HG02884 (cell line): Measurements from ENCODE around the gene CFTR.
"Not testable (repeated sequence)": the region's sequence is repeated elsewhere in the genome, so short reads cannot be mapped to it uniquely, and the experiment has no call there.

Source experiments
- ATAC-seq: cut with Tn5 transposase; IDR thresholded peaks from one replicate; pipeline ENCODE4 v1.9.1; 2021; ENCODE audit warnings: mild to moderate bottlenecking, moderate library complexity; ENCODE audit not compliant: unreplicated experiment

The CFTR gene

DNA sequence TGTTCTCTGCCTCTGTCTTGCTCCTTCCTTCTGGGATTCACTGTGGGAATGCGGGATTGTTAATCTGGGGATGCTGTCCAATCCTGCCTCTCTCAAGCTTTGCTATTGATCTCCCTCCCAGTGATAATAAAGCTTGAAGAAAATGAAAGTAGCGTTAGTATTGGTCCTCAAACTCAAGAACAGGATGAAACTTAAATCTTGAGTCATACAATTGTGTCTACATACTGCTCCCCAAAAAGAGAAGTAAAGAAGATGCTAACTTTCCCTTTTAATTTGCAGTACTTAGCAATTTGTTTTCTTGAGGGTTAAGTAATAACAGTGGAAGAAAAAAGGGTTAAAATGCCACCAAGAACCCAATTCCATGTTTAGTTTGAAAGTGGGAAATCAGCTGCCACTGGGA lies 13.6 kb downstream of the CFTR start:
- no peak for ATAC-seq

- ATAC-seq = no peak
These were observed 15.5 kb downstream of the CFTR start for GRCh38 chr7:117495308-117495707.

GRCh38 chr7:117502331-117502730 lies 22.5 kb downstream of the CFTR start:
- no peak for ATAC-seq

GRCh38 chr7:117505238-117505637 lies 25.4 kb downstream of the CFTR start:
- no peak for ATAC-seq

- ATAC-seq = no peak
These were observed 28.9 kb downstream of the CFTR start for GRCh38 chr7:117508676-117509075.

- not testable (repeated sequence) for ATAC-seq
These were observed 37.4 kb downstream of the CFTR start for GRCh38 chr7:117517194-117517593.

DNA sequence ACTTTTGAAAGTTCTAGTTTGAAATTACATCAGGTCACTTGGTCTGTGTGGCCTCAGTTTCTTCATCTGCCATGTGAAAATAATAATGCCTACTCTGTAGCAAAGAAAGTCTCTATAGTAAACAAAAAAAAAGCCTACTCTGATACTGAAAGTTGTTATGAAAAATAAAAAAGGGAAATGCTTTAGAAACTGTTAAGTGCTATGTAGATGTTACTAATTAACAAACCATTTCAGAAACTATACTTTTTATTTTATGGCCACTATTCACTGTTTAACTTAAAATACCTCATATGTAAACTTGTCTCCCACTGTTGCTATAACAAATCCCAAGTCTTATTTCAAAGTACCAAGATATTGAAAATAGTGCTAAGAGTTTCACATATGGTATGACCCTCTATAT lies 50.6 kb downstream of the CFTR start:
- ATAC-seq = no peak

DNA sequence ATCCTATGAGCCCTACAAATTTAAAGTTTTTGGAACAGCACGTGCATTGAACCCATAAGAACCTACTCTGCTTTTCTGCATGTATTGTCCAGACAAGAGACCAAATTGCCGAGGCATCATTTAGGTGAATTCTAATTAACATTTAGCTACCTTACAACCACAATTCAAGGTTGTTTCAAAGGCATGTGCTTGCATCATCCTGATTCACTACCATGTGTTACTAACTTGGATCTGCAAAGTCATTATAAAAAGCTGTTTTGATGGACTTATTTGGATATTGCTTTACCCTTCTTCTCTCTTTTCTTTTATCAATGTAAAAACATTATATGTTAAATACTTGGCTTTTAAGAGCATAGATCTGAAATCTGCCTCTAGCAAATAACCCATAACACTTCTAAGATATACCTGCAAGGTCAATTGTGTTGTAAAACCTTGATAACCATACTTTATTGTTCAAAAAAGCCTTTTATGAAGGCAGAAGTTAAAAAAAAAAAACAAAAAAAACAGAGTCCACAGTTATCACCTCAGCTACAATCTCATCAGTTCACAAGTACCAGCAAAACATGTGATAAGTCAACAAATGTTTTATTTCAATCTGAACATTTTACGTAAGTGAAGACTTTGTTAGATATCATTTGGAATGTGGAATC lies 51.9 kb downstream of the CFTR start:
- ATAC-seq = no peak

DNA sequence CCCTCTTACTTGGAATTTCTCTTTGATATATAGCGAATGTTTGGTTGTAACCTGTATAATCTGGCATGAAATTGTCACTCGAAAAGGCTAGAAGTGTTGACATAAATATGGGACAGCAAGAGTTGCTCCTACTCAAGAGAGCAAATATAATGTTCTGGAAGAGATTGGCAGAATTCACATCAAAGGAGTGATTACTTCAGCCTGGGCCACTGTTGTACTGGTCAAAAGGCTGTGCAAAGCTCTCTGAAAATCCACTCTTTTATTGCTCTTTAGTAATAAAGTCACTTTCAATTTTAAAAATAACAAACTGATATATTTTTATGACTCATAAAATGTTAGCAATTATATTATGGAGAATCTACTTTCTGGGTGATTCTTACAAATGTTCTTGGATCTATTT lies 58.2 kb downstream of the CFTR start:
- no peak for ATAC-seq

DNA sequence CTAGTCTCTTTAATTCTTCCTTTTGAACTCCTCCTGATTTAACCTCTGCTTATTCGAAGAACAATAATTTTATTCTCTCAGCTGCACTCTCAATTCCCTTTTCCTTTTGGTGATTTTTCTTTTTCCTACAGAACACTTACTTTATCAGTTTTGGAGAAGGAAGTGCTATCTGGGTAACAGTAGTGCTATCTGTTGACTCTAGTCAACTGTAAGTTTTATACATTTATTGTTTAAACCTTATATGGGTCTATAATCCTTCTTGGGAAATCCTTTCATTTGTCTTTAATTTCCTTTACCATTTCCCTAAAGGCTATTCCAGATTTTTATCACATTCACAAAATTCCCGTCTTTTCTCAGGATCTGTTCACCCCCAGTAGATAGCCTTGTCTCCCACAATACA lies 64.2 kb downstream of the CFTR start:
- no peak for ATAC-seq

GRCh38 chr7:117548035-117548434 lies 68.2 kb downstream of the CFTR start:
- ATAC-seq = no peak

- ATAC-seq = no peak
These were observed 70.8 kb downstream of the CFTR start for GRCh38 chr7:117550625-117551024.

DNA sequence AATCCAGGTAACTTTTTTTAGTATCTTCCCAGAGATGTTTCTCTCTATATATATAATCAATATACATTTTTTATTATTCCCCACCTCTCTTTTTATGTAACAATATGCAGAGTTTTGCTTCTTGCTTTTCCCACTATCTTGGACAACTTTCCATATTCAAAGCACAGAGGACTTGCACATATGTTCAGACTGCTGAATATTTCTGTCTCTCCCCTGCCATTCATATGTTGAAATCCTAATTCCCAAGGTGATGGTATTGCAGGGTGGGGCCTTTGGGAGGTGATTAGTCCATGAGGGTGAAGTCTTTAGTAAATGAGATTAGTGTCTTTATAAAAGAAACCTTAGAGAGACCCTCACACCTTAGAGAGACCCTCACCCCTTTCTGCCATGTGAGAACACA lies 72.8 kb downstream of the CFTR start:
- no peak for ATAC-seq

DNA sequence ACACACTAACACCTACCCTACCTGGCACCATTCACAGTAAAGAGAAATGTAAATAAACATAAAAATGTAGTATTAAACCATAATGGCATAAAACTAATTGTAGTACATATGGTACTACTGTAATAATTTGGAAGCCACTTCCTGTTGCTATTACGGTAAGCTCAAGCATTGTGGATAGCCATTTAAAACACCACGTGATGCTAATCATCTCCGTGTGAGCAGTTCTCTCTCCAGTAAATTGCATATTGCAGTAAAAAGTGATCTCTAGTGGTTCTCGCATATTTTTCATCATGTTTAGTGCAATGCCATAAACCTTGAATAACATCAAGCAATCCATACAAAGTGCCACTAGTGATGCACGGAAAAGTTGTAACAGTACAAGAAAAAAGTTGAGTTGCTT lies 75.4 kb downstream of the CFTR start:
- ATAC-seq = no peak

GRCh38 chr7:117559391-117559790 lies 79.6 kb downstream of the CFTR start:
- no peak for ATAC-seq

- no peak for ATAC-seq
These were observed 80.2 kb downstream of the CFTR start for GRCh38 chr7:117560030-117560429.

DNA sequence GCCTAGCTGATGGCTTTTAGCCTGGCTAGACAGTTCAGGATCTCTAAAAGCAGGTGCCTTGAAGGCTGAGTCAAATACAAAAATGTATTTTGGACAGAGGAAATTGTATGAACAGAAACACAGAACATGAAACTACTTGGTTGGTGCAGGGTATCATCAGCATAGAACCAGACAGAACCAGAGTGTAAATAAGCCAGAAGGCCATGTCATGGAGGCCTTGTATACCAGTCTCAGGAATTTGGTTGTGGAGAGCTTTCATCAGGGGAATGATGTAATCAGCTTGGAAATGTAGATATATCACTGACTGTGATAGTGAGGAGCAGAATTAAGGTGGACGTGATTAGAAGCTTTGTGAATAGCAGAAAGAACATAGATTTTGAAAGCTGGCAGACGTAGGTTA lies 82.9 kb downstream of the CFTR start:
- no peak for ATAC-seq

DNA sequence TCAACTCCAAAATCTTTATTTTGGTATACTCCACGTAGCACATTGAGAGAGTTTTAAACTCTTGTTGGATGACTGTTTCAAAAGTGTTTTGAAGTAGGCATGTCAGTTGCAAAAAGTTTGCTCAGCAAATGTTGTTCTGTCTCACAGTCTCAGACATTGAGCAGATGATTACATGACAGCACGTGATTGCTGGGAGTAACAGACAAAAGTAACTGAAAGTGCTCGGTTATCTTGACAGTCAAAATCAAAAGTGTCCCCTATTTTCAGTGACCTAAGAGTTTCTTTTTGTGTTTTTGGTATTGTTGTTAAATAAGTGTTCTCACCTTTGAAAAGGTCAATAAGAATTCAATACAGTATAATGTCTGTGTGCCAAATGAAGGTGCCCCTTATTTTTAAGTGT lies 84.3 kb downstream of the CFTR start:
- no peak for ATAC-seq

DNA sequence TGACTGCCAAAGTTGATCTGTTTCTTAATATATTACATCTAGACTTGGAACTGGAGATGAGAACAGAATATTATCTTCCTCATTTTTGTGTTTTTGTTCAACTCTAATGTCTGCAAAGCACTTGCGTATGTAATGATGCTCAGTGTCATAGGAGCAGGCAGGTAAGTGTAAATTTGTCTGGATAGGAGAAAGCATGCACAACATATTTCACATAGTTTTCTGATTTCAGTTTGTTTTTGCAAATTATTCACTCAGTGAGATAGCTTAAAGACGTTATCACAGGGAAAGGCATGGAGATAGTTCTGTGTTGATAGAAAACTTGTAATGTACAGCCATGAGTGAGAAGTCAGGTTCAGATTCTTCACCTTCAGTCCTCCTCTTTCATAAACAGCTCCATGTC lies 84.8 kb downstream of the CFTR start:
- ATAC-seq = no peak

DNA sequence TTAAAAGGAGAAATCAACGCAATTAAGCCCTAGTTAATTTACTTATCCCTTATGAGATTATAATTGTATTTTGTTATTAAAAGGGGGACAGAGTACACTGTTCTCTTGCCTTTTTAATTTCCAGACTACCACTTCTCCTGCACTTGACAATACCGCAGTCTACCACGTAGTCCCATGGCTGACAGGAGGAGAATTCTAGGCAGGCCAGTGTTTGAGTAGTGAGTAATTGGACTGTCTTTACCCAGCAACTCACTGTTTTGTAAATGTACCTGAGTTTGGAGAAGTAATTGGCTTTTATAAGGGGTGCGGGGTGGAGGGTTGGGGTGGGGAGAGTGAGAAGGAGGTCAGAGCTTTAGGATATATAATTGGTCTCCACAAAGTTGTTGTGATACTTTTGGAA lies 85.4 kb downstream of the CFTR start:
- ATAC-seq = no peak

GRCh38 chr7:117567781-117568180 lies 88.0 kb downstream of the CFTR start:
- no peak for ATAC-seq

DNA sequence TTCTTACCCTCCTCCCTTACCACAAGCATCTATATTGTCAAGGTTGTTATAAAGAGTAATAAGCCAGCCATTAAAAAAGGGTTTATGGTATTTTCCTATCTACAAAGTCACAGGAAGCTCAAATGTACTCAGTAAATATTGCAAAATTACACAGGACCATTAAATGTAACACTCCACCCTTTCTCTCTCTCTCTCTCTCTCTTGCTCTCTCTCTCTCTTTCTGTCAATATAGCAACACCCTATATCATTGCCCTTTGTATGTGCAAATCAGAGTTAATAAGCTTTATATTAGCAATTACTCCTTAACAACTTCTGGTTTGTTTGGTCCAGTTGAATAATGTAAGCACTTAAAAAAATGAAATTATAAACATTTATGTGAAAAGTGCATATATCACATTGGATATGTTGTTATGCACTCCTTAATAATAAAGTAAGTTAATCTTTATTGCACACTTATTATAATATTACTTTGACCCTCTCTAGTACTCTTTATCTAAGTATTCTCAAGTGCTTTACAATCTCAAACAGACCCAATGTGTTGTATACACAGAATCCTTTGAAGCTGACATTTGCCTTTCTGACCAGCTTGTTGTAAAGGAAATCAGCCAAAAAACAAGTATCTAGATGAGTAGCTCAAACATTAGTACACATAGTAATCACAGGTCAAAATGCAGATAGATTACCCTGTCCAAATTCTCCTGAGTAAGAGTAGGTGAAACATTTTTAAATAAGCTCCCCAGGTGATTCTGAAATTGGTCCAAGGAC lies 93.2 kb downstream of the CFTR start:
- no peak for ATAC-seq

GRCh38 chr7:117581424-117581823 lies 101.6 kb downstream of the CFTR start:
- no peak for ATAC-seq
